Esophagus mucosa (tissue), 1 donor: ENCODE measurements around the gene CALU. TPM values are rescaled to one million over a fixed set of nuclear protein-coding genes. Genes with fewer than 3 reads are reported as not detected.

ENCODE experiments used
- ATAC-seq: fragments of 200-7000 bp; cut with Tn5 transposase; one replicate; pipeline ENCODE4 v1.9.1; 2020
- total RNA-seq: library from RNA; stranded (reverse); gene quantifications from one replicate; pipeline ENCODE4 v1.2.4, GENCODE V29; 2023
- donor health status: DM: yes; HTN: yes; CAD: no.

Gene CALU
- total RNA-seq, 1 donor from 2014 or later, result 21.4 TPM

- ATAC-seq, result no peak
These were observed 13.1 kb downstream of the CALU start for GRCh38 chr7:128752251-128752650.

GRCh38 chr7:128755075-128755818 is 16.1 kb downstream of the CALU start:
- no peak for ATAC-seq

GRCh38 chr7:128755819-128756476 is 16.8 kb downstream of the CALU start:
- no peak for ATAC-seq

GRCh38 chr7:128757203-128757602 is 18.0 kb downstream of the CALU start:
- no peak for ATAC-seq

- no peak for ATAC-seq
These were observed 19.4 kb downstream of the CALU start for GRCh38 chr7:128758553-128758952.

GRCh38 chr7:128759242-128759641 is 20.1 kb downstream of the CALU start:
- no peak for ATAC-seq

GRCh38 chr7:128763541-128763940 is 24.4 kb downstream of the CALU start:
- ATAC-seq, result no peak

- no peak for ATAC-seq
These were observed 28.4 kb downstream of the CALU start for GRCh38 chr7:128767475-128768110.

GRCh38 chr7:128770233-128770632 is 31.1 kb downstream of the CALU start:
- no peak for ATAC-seq

- no peak for ATAC-seq
These were observed 34.4 kb downstream of the CALU start for GRCh38 chr7:128773604-128774003.

GRCh38 chr7:128774029-128774689 is 35.0 kb downstream of the CALU start:
- ATAC-seq, result no peak

- ATAC-seq, result no peak
These were observed 35.8 kb downstream of the CALU start for GRCh38 chr7:128774921-128775320.

- no peak for ATAC-seq
These were observed 36.8 kb downstream of the CALU start, which contains the start of gene OPN1SW for GRCh38 chr7:128775744-128776474. Gene OPN1SW, minus strand, starts transcription at chr7:128775794. Its CDS starts 13 bp downstream, at chr7:128775781.

- no peak for ATAC-seq
These were observed 38.3 kb downstream of the CALU start for GRCh38 chr7:128777156-128778123.

- no peak for ATAC-seq
These were observed 39.8 kb downstream of the CALU start for GRCh38 chr7:128778946-128779345.

- no peak for ATAC-seq
These were observed 42.0 kb downstream of the CALU start for GRCh38 chr7:128781126-128781525.

GRCh38 chr7:128781851-128782250 is 42.7 kb downstream of the CALU start:
- ATAC-seq, result no peak

GRCh38 chr7:128783143-128783861 is 44.1 kb downstream of the CALU start:
- ATAC-seq, result peak; percentile 57

- ATAC-seq, result peak; percentile 30
These were observed 46.6 kb downstream of the CALU start for GRCh38 chr7:128785738-128786137.
